GM12878 (cell line): ENCODE measurements around the gene RFX7. TPM values are rescaled to one million over a fixed set of nuclear protein-coding genes. Genes with fewer than 3 reads are reported as not detected.

Experiments
- ATAC-seq: fragments of 200-7000 bp; cut with Tn5 transposase; 3 replicates; pipeline ENCODE4 v1.9.1; 2020; ENCODE audit warnings: mild to moderate bottlenecking, moderate library complexity
- BruUV-seq: library from RNA; stranded (reverse); fragments of 400-500 nt; replicated peaks from 2 replicates; lab custom pipeline; 2021; lab: Mats Ljungman, UMichigan
- CTCF ChIA-PET: fragments of 300-600 bp; sonication (Branson Sonifier 250); formaldehyde crosslinking; extraction: SDS; loops from one replicate; lab custom pipeline; 2021; ENCODE audit warnings: inconsistent platforms; lab: Yijun Ruan, JAX
- POLR2A ChIA-PET: fragments of 350-600 bp; formaldehyde crosslinking; extraction: SDS; loops from one replicate; lab custom pipeline; 2021; ENCODE audit warnings: inconsistent platforms; lab: Charles Lee
- RAD21 ChIA-PET: fragments of 300-600 bp; sonication (Branson Sonifier 250); formaldehyde crosslinking; loops from one replicate; lab custom pipeline; 2023; ENCODE audit warnings: antibody characterized with exemption; ENCODE audit not compliant: unreplicated experiment; lab: Charles Lee
- SMC1A ChIA-PET: fragments of 300-600 bp; sonication (Branson Sonifier 250); formaldehyde crosslinking; loops from one replicate; lab custom pipeline; 2023; ENCODE audit not compliant: unreplicated experiment, uncharacterized antibody; lab: Charles Lee
- DNase-seq: peaks from one replicate; pipeline ENCODE4 v3.0.0-alpha.2; 2011; ENCODE audit warnings: low read depth, low spot score
- FAIRE-seq: peaks from 3 replicates; lab custom pipeline; 2011; peaks lifted over from hg19 to GRCh38; lab: Jason Lieb, UNC
- H2AFZ ChIP-seq: 2 replicates; pipeline ENCODE4 v1.6.0; 2011; ENCODE audit warnings: low read depth, low read length, control low read depth; ENCODE audit not compliant: control insufficient read depth
- H3K27ac ChIP-seq: 2 replicates; pipeline ENCODE4 v1.5.1; 2011; ENCODE audit warnings: control low read depth; ENCODE audit not compliant: control insufficient read depth, insufficient read depth
- H3K27me3 ChIP-seq, 2 experiments: replicated peaks in 1 of 2; 2 replicates each; pipeline versions ENCODE4 v1.6.0 to v1.6.1; 2011; ENCODE audit warnings: low read length in 1 of 2; ENCODE audit not compliant: control insufficient read depth in 2 of 2, insufficient read depth in 2 of 2
- H3K36me3 ChIP-seq, 2 experiments: 2 replicates each; pipeline ENCODE4 v1.5.1; 2011; ENCODE audit warnings: low read length in 1 of 2; ENCODE audit not compliant: control insufficient read depth in 2 of 2, insufficient read depth in 2 of 2
- H3K4me1 ChIP-seq: 2 replicates; pipeline ENCODE4 v1.6.1; 2011; ENCODE audit warnings: mild to moderate bottlenecking, low read length, moderate library complexity, mixed read lengths; ENCODE audit not compliant: control insufficient read depth, insufficient read depth
- H3K4me2 ChIP-seq: 2 replicates; pipeline ENCODE4 v1.6.0; 2011; ENCODE audit warnings: control low read depth; ENCODE audit not compliant: control insufficient read depth, insufficient read depth
- H3K4me3 ChIP-seq: fragments of 200-600 bp; sonication (generic); 2 replicates; pipeline ENCODE4 v1.5.1; 2016
- H3K79me2 ChIP-seq: 2 replicates; pipeline ENCODE4 v1.6.0; 2011; ENCODE audit warnings: low read length; ENCODE audit not compliant: control insufficient read depth, insufficient read depth
- H3K9ac ChIP-seq: 2 replicates; pipeline ENCODE4 v1.8.0; 2011; ENCODE audit warnings: low read length, control low read depth, mixed read lengths; ENCODE audit not compliant: control insufficient read depth, insufficient read depth
- H3K9me3 ChIP-seq: replicated peaks from 3 replicates; pipeline ENCODE4 v1.5.1; 2011; ENCODE audit warnings: mild to moderate bottlenecking, low read length; ENCODE audit not compliant: control insufficient read depth, insufficient read depth
- H4K20me1 ChIP-seq: 2 replicates; pipeline ENCODE4 v1.6.0; 2011; ENCODE audit not compliant: control insufficient read depth, insufficient read depth
- ASH2L ChIP-seq: fragments of 300-600, 200-600 bp; sonication (generic); IDR thresholded peaks from 2 replicates; pipeline ENCODE4 v1.6.1; 2017; ENCODE audit warnings: low read depth, mild to moderate bottlenecking, borderline replicate concordance
- BCL11A ChIP-seq: IDR thresholded peaks from 2 replicates; pipeline ENCODE4 v1.6.1; 2011; ENCODE audit warnings: low read depth, low read length
- CREM ChIP-seq: IDR thresholded peaks from 2 replicates; pipeline ENCODE4 v1.6.1; 2014; ENCODE audit warnings: antibody characterized with exemption, low read depth
- EZH2 ChIP-seq: IDR thresholded peaks from 2 replicates; pipeline ENCODE4 v1.6.1; 2012; ENCODE audit warnings: low read depth, mild to moderate bottlenecking, control low read depth, inconsistent platforms, low read length, borderline replicate concordance; ENCODE audit not compliant: control insufficient read depth
- GATAD2B ChIP-seq: fragments of 450-650 bp; conservative IDR thresholded peaks from 2 replicates; pipeline ENCODE4 v1.6.1; 2017; ENCODE audit warnings: low read depth, mild to moderate bottlenecking, moderate library complexity
- IRF4 ChIP-seq: IDR thresholded peaks from 2 replicates; pipeline ENCODE4 v1.6.1; 2011; ENCODE audit warnings: low read depth, low read length
- MTA3 ChIP-seq: IDR thresholded peaks from 2 replicates; pipeline ENCODE4 v1.6.1; 2012; ENCODE audit warnings: low read length, inconsistent platforms, borderline replicate concordance
- RFX5 ChIP-seq: IDR thresholded peaks from 2 replicates; pipeline ENCODE4 v1.6.1; 2011; ENCODE audit warnings: low read depth, low read length, improper control_type of control experiment
- SMAD5 ChIP-seq: IDR thresholded peaks from 2 replicates; pipeline ENCODE4 v1.6.1; 2016; ENCODE audit warnings: antibody characterized with exemption, low read depth
- SMARCA5 ChIP-seq: fragments of 450-650 bp; IDR thresholded peaks from 2 replicates; pipeline ENCODE4 v1.6.1; 2017; ENCODE audit warnings: mild to moderate bottlenecking
- SREBF2 ChIP-seq: IDR thresholded peaks from 2 replicates; pipeline ENCODE4 v1.6.1; 2012; ENCODE audit warnings: mild to moderate bottlenecking, low read length
- SRF ChIP-seq, 2 experiments: IDR thresholded peaks; 2 replicates each; pipeline ENCODE4 v1.6.1; 2011; ENCODE audit warnings: low read depth in 2 of 2, low read length in 2 of 2, mild to moderate bottlenecking in 1 of 2, moderate library complexity in 1 of 2
- STAT3 ChIP-seq: IDR thresholded peaks from 2 replicates; pipeline ENCODE4 v1.6.1; 2011; ENCODE audit warnings: low read depth, low read length, improper control_type of control experiment
- TAF1 ChIP-seq: IDR thresholded peaks from 2 replicates; pipeline ENCODE4 v1.6.1; 2011; ENCODE audit warnings: mild to moderate bottlenecking, low read depth, low read length, borderline replicate concordance
- TCF3 ChIP-seq: IDR thresholded peaks from 2 replicates; pipeline ENCODE4 v1.6.1; 2012; ENCODE audit warnings: low read depth, mild to moderate bottlenecking, low read length, borderline replicate concordance; ENCODE audit not compliant: insufficient read depth
- ZNF207 ChIP-seq: fragments of 450-650 bp; IDR thresholded peaks from 2 replicates; pipeline ENCODE4 v1.6.1; 2014; ENCODE audit warnings: antibody characterized with exemption, mild to moderate bottlenecking, borderline replicate concordance
- WGBS: methylation state at CpG from one replicate; pipeline ENCODE4 v1.1.6; 2016; ENCODE audit warnings: low lambda C conversion rate; ENCODE audit not compliant: insufficient replicate concordance, insufficient coverage; ENCODE audit errors: missing lambda C conversion rate; 5-methylcytosine and 5-hydroxymethylcytosine counted together
- in situ Hi-C: fragments of 300-500 bp; cut with MboI; formaldehyde crosslinking; loops from 9 replicates; pipeline ENCODE4 v1.14.3; 2018; ENCODE audit warnings: mixed read lengths
- intact Hi-C: fragments of 100-400 bp; cut with micrococcal nuclease; formaldehyde crosslinking; loops from one replicate; pipeline ENCODE4 v1.14.2; 2022; ENCODE audit not compliant: unreplicated experiment
- polyA plus RNA-seq, 11 experiments: library from polyadenylated mRNA; depleted of rRNA in 4 of 11; unstranded in 6 of 11; stranded (reverse) in 5 of 11; fragments of >200 nt; fragmentation: Nextera tagmentation in 4 of 11; fragmentation: Illumina TruSeq in 1 of 11; extraction: Ambion mirVana in 4 of 11; extraction: Trizol in 1 of 11; gene quantifications; 1 replicate in 1 of 11; 2 replicates in 10 of 11; pipeline versions ENCODE4 v1.2.1 to v1.2.3, GENCODE V29; 2011 to 2016; ENCODE audit warnings: inconsistent platforms in 2 of 11, missing spikeins in 2 of 11, low read depth in 1 of 11
- total RNA-seq, 4 experiments: library from RNA; depleted of rRNA in 3 of 4; stranded (reverse); fragments of >200 nt in 3 of 4; fragmentation: Illumina TruSeq in 1 of 4; extraction: Trizol in 1 of 4; gene quantifications; 2 replicates each; pipeline versions ENCODE4 v1.2.1 to v1.2.3, GENCODE V29; 2013 to 2021
- TF ChIP-seq, protein P1 (sequence below): fragments of 450-650 bp; IDR thresholded peaks from 2 replicates; pipeline ENCODE4 v1.6.1; 2018; ENCODE audit warnings: mild to moderate bottlenecking, low read depth, moderate library complexity; ENCODE audit not compliant: partially characterized antibody

The RFX7 gene
- total and polyA plus RNA-seq, 10 of the 15 experiments (the other 5 are each of a cell fraction or from before 2014, with no cell fraction given): 3.2 to 31.4 (median 10.7) TPM

DNA sequence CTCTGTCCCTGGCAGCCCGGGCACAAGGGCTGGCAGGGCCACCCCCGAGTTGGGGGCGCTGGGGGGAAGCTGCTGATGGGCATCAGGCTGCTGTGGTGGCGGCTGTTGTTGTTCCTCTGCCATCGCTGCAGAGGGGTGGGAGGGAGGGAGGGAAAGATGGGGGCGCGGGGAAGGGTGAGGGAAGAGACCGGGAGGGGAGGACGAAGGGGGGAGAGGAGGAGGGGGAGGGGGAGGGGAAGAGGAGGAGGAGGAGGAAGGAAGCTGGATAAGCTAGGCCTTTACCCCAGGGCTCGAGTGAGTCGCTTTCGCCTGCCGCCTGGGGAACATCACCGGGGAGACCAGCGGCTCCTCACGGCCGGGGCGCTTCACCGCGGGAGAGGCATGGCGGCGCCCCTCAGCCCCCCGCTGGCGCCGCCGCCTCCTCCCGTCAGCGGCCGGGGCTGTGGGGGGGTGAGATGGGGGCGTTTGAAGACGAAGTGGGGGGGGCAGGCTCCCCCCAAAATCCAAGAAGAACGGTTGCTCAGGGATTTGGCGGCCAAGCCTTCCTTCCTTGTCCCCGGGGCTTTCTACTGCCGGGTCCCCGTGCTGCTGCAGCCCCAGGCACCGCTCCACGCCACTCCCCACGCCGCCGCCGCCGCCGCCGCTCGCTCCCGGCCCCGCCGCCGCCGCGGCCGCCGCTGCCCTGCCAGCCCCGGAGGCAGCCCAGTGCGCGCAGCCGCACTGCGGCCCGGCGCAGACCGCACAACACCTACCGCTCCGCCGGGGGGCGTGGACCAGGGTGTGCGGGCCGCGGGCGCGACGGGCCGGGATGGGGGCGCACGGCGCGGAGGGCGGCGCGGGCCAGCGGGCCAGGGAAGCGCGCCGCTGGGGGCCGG, at the start of gene RFX7 (continued):
- no peak for TF ChIP-seq CREM
- TF ChIP-seq SREBF2: no peak
- TF ChIP-seq SMARCA5: peak; percentile 65; the same call in 1 of the 2 replicates
- 0 out of 2 replicates have a peak, but pooled peaks have one; percentile 41 for TF ChIP-seq GATAD2B
- TF ChIP-seq MTA3: no peak
- TF ChIP-seq ZNF207: no peak

GRCh38 chr15:56292546-56293316, 49.1 kb upstream of the RFX7 start:
- no peaks in the 10 kb centered on the region for H3K79me2 ChIP-seq
- DNase-seq (no peak), FAIRE-seq (no peak), ATAC-seq (no peak)
- WGBS: 98% methylated on average over 5 of the region's 5 CpGs
- no peaks in the 10 kb centered on the region for H4K20me1 ChIP-seq
- intact Hi-C loops (no loop called here), in situ Hi-C loops (no loop called here)
- no peak overlapping the region for H3K4me2 ChIP-seq
- ChIA-PET POLR2A (no interaction called here), RAD21 (no interaction called here), SMC1A (interaction anchor here (0.5 to 1.0 kb wide), 2 partner anchors 13 to 37 kb away, joined by 3 read pairs; no protein-coding TSS in a partner anchor), CTCF (interaction anchor here (1.2 kb wide), 1 partner anchor 44 kb away, joined by 3 read pairs; no protein-coding TSS in a partner anchor)
- no peak overlapping the region for H3K27ac ChIP-seq
- no peak overlapping the region for H3K9ac ChIP-seq
- no peaks in the 10 kb centered on the region for H3K4me1 ChIP-seq
- no peaks in the 10 kb centered on the region; the same call in 2 of the 3 replicates for H3K9me3 ChIP-seq
- BruUV-seq: no TSS peak
- H2AFZ ChIP-seq: no peak overlapping the region
- no peaks in the 10 kb centered on the region for H3K36me3 ChIP-seq
- H3K27me3 ChIP-seq: no peaks in the 10 kb centered on the region
- no peak overlapping the region for H3K4me3 ChIP-seq
- TF ChIP-seq, protein P1, sequence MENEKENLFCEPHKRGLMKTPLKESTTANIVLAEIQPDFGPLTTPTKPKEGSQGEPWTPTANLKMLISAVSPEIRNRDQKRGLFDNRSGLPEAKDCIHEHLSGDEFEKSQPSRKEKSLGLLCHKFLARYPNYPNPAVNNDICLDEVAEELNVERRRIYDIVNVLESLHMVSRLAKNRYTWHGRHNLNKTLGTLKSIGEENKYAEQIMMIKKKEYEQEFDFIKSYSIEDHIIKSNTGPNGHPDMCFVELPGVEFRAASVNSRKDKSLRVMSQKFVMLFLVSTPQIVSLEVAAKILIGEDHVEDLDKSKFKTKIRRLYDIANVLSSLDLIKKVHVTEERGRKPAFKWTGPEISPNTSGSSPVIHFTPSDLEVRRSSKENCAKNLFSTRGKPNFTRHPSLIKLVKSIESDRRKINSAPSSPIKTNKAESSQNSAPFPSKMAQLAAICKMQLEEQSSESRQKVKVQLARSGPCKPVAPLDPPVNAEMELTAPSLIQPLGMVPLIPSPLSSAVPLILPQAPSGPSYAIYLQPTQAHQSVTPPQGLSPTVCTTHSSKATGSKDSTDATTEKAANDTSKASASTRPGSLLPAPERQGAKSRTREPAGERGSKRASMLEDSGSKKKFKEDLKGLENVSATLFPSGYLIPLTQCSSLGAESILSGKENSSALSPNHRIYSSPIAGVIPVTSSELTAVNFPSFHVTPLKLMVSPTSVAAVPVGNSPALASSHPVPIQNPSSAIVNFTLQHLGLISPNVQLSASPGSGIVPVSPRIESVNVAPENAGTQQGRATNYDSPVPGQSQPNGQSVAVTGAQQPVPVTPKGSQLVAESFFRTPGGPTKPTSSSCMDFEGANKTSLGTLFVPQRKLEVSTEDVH: no peak
- TF ChIP-seq EZH2 (no peak), BCL11A (no peak), TAF1 (no peak), TCF3 (no peak), MTA3 (no peak), SMAD5 (no peak), STAT3 (no peak), ASH2L (no peak), IRF4 (no peak), RFX5 (no peak), SRF (IDR thresholded peaks at IDR 0.05; ENCODE audit: low read depth in 2 of 2, low read length in 2 of 2) (no peak)
